ENCODE measurements around the gene GTF2H3.

GRCh38 chr12:123683964-123684363, 50.3 kb downstream of the GTF2H3 start:
- TF ChIP-seq CTCF (IDR thresholded peaks at IDR 0.05 in 8 of 11, conservative IDR thresholded peaks at IDR 0.05 in 3 of 11), result no peak
- TF ChIP-seq POLR2AphosphoS5 (IDR thresholded peaks at IDR 0.05), result no peak
- no peak for TF ChIP-seq POLR2A (IDR thresholded peaks at IDR 0.05)

All from spleen (tissue), 7 donors.